GM10266 (cell line): ENCODE results near the gene RASSF4.

Source experiments
- DNase-seq: peaks from one replicate; pipeline ENCODE4 v3.0.0; 2012; ENCODE audit errors: extremely low spot score
- TF ChIP-seq, protein P1 (sequence below): IDR thresholded peaks from 2 replicates; pipeline ENCODE4 v1.5.1; 2012; ENCODE audit warnings: mild to moderate bottlenecking, low read depth; ENCODE audit not compliant: control insufficient read depth, insufficient read depth; ENCODE audit errors: missing control alignments

Gene RASSF4

DNA sequence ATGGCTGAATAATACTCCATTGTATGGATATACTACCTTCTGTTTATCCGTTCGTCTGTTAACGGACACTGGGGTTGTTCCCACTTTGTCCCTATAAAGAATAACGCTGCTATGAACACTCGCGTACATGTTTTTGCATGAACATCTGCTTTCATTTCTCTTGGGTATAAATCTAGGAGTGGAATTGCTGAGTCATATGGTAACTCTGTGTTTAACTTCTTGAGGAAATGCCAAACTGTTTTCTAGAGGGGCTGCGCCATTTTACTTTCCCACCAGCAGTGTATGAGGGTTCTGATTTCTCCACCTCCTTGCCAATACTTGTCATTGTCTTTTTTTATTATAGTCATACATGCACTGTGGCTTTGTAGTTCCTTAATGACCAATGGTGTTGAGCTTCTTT lies 20.6 kb upstream of the RASSF4 start:
- DNase-seq: no peak
- TF ChIP-seq, protein P1, sequence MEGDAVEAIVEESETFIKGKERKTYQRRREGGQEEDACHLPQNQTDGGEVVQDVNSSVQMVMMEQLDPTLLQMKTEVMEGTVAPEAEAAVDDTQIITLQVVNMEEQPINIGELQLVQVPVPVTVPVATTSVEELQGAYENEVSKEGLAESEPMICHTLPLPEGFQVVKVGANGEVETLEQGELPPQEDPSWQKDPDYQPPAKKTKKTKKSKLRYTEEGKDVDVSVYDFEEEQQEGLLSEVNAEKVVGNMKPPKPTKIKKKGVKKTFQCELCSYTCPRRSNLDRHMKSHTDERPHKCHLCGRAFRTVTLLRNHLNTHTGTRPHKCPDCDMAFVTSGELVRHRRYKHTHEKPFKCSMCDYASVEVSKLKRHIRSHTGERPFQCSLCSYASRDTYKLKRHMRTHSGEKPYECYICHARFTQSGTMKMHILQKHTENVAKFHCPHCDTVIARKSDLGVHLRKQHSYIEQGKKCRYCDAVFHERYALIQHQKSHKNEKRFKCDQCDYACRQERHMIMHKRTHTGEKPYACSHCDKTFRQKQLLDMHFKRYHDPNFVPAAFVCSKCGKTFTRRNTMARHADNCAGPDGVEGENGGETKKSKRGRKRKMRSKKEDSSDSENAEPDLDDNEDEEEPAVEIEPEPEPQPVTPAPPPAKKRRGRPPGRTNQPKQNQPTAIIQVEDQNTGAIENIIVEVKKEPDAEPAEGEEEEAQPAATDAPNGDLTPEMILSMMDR: no peak

- TF ChIP-seq, protein P1: no peak
- DNase-seq: no peak
Measured at GRCh38 chr10:44939691-44940401, 19.8 kb upstream of the RASSF4 start.

- DNase-seq: no peak
- TF ChIP-seq, protein P1: no peak
Measured at GRCh38 chr10:44944354-44944753, 15.2 kb upstream of the RASSF4 start.

DNA sequence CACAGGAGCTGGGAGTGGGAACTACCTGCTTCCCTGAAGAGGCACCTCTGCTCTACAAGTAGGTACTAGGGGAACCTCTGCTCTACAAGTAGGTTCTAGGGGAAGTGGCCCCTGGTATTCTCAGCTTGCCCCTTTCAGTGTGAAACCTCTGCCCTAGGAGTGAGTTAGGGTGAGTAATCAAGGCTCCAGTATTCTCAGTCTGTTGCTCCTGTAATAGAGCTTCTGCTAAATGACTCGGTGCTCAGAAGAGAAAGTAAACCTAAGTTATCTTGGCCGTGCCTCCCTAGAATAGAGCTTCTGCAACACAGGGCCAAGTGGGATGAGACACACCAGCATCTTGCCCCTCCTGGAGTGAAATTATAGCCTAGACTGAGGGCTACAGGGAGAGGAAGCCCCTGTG lies 13.4 kb upstream of the RASSF4 start:
- TF ChIP-seq, protein P1: no peak
- no peak for DNase-seq

DNA sequence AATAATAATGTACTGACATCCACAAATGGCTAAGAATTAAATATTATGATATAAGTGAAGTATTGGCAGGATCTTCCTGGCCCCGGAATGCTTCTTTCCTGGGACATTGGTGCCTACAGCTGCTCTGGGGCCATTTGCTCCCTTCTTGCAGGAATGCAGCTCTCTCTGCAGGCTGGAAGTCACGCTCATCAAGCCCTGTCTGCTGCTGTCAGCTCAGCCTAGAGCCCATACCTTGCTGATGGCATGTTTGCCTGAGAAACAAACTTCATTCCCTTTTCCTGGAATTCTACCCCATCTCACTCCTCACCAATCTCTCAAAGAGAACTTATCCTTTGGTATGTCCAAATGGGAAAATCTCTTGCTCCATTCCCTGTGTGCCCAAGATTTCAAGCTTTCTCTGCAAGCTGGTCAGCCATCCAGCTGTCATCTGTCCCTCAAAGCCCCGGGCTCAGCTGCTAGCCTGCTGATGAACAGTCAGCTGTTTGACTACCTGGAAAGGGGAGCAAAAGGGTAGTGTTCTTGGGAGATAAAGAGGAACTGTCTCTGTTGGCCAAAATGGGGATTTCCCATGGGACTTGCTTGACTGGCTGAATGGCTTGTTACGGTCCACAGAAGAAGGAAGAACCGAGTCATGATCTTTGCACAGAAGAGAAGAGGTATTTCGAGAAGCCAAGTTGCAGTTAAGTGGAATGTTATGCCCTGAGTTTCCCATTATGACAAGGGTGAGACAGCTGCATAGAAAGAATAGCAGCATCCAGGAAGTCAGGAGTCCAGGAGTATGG lies 12.0 kb upstream of the RASSF4 start:
- TF ChIP-seq, protein P1: no peak
- no peak for DNase-seq

- TF ChIP-seq, protein P1: no peak
Measured at GRCh38 chr10:44948642-44949041, 11.0 kb upstream of the RASSF4 start.

DNA sequence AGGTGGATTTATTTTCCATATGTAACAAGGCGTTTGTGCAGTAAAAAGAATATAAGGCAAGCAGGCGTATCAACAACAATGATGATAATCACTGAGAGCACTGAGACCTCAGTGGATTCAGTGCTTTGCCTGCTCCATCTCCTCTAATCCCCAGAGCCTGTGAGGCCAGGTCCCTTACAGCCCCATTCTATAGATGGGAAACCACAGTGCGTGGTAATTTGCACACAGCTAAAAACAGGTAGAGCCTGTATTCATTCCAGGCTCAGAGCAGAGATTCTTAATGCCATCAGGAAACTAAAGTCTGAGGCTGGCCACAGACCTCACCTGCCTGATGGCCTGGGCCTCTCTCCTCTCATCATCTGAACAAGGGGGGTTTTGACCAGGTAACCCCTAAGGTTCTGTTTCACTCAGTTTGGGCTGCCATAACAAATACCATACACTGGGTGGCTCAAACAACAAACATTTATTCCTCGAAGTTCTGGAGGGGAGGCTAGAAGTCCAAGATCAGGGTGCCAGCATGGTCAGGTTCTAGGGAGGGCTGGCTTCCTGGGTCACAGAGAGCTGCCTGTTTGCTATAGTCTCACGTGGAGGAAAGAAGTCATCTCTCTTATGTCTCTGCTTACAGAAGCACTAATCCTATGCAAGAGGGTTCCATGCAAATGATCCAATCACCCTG lies 10.3 kb upstream of the RASSF4 start:
- DNase-seq: no peak
- TF ChIP-seq, protein P1: no peak

More at GRCh38 chr10:44948642-44949041, 11.0 kb upstream of the RASSF4 start:
- DNase-seq: no peak
